ENCODE results near the gene TCEANC2.
"Not testable (repeated sequence)": the region's sequence is repeated elsewhere in the genome, so short reads cannot be mapped to it uniquely, and the experiment has no call there.

TCEANC2 gene

DNA sequence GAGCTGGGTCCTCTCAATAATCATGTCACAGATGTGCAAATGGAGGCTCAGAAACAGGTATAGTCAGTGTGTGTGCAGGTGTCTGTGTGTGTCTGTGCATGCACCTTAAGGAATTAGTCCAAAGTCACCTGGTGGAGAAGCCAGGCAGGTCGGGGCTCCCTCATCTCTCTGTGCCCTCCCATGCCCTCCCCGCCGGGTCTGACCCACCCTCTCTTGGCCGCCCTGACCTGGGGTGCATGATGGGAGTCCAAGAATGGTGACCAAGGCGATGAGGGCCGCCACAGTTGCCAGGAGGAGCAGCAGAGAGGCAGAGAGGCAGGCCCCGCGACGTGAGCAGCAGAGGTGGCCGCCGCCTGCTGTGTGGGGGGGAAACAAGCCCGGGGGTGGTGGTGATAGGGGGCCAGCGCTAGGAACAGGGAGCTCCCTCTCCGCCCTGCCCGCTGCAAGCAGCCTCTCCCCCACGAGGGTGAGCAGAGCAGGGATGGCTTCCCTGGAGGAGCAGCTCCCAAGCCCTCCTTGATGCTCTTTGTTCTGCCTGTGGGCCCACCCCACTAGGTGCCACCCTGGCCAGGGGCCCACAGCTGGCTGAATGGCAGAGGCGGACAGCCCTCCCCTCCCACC lies 39.3 kb upstream of the TCEANC2 start:
- Histone ChIP-seq H3K9me3 (ENCODE audit: low read length) (no peaks in the 10 kb centered on the region), H3K36me3 (ENCODE audit: insufficient read depth, low read length) (no peaks in the 10 kb centered on the region), H3K27me3 (ENCODE audit: insufficient read depth, low read length) (peaks cover 18% of the 10 kb centered on the region), H2AFZ (ENCODE audit: low read depth, low read length) (no peak overlapping the region), H3K4me1 (ENCODE audit: insufficient read depth, low read length) (peaks cover 6% of the 10 kb centered on the region), H3K4me3 (ENCODE audit: low read length) (no peak overlapping the region)

GRCh38 chr1:54016343-54017282 lies 36.8 kb upstream of the TCEANC2 start:
- Histone ChIP-seq H3K9me3 (ENCODE audit: low read length) (no peaks in the 10 kb centered on the region), H2AFZ (ENCODE audit: low read depth, low read length) (no peak overlapping the region), H3K4me1 (ENCODE audit: insufficient read depth, low read length) (peaks cover 6% of the 10 kb centered on the region), H3K27me3 (ENCODE audit: insufficient read depth, low read length) (peaks cover 20% of the 10 kb centered on the region), H3K36me3 (ENCODE audit: insufficient read depth, low read length) (no peaks in the 10 kb centered on the region), H3K4me3 (ENCODE audit: low read length) (no peak overlapping the region)

- no peak within 1 kb of the TSS for H2AFZ ChIP-seq (ENCODE audit: low read depth, low read length)
- peaks cover 11% of the 10 kb centered on the region for H3K27me3 ChIP-seq (ENCODE audit: insufficient read depth, low read length)
- peaks cover 6% of the 10 kb centered on the region for H3K4me1 ChIP-seq (ENCODE audit: insufficient read depth, low read length)
- H3K36me3 ChIP-seq (ENCODE audit: insufficient read depth, low read length), result no peaks in the 10 kb centered on the region
- no peak within 1 kb of the TSS for H3K4me3 ChIP-seq (ENCODE audit: low read length)
- H3K9me3 ChIP-seq (ENCODE audit: low read length), result no peaks in the 10 kb centered on the region
These were observed 35.4 kb upstream of the TCEANC2 start, which contains the start of gene LDLRAD1 for GRCh38 chr1:54017979-54018378. Gene LDLRAD1, minus strand, starts transcription at chr1:54018186. Its CDS starts 74 bp downstream, at chr1:54018112.

GRCh38 chr1:54018635-54019034 lies 34.8 kb upstream of the TCEANC2 start:
- peaks cover 6% of the 10 kb centered on the region for H3K4me1 ChIP-seq (ENCODE audit: insufficient read depth, low read length)
- H2AFZ ChIP-seq (ENCODE audit: low read depth, low read length), result no peak overlapping the region
- H3K4me3 ChIP-seq (ENCODE audit: low read length), result no peak overlapping the region
- no peaks in the 10 kb centered on the region for H3K9me3 ChIP-seq (ENCODE audit: low read length)
- H3K36me3 ChIP-seq (ENCODE audit: insufficient read depth, low read length), result no peaks in the 10 kb centered on the region
- peaks cover 10% of the 10 kb centered on the region for H3K27me3 ChIP-seq (ENCODE audit: insufficient read depth, low read length)

DNA sequence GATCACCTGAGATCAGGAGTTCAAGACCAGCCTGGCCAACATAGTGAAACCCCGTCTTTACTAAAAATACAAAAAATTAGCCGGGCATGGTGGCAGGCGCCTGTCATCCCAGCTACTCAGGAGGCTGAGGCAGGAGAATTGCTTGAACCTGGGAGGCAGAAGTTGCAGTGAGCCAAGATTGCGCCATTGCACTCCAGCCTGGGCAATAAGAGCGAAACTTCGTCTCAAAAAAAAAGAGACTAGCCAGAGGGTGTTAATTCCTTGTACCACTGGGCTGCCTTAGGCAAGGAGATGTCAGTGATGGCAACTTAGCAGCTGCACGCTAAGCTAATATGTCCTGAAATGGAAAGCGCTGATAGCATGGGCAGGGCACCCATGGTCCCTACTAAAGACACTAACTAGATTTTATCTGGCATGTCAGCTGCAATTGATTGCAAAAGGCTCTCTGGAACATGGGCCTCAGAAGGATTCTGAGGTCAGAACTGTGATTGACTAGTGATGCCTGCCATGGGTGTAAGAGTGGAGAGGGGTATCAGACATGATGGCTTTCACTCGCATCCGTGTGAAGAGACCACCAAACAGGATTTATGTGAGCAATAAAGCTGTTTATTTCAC lies 33.7 kb upstream of the TCEANC2 start:
- not testable (repeated sequence) for H3K4me3 ChIP-seq (ENCODE audit: low read length); H3K9me3 ChIP-seq (ENCODE audit: low read length); H3K36me3 ChIP-seq (ENCODE audit: insufficient read depth, low read length); H3K4me1 ChIP-seq (ENCODE audit: insufficient read depth, low read length); H2AFZ ChIP-seq (ENCODE audit: low read depth, low read length)
- H3K27me3 ChIP-seq (ENCODE audit: insufficient read depth, low read length), result peaks cover 10% of the 10 kb centered on the region

DNA sequence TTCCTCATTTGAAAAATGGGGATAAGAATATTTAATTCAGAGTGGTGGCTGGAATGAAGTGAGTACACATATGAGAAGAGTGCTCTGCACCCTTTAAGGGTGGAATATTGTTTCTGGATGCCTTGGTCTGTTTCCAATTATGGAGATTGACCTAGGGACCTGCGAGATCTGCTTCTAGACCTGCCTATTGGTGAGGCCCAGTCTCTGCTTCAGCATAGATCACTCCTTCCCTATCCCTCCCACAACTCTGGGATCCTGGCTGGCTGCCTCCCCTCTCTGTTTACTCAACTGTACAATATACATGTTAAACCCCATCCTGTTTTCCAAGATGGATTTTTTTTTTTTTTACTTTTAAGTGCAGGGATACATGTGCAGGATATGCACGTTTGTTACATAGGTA lies 29.1 kb upstream of the TCEANC2 start:
- H3K9me3 ChIP-seq (ENCODE audit: low read length), result no peaks in the 10 kb centered on the region
- no peaks in the 10 kb centered on the region for H3K4me1 ChIP-seq (ENCODE audit: insufficient read depth, low read length)
- no peaks in the 10 kb centered on the region for H3K27me3 ChIP-seq (ENCODE audit: insufficient read depth, low read length)
- H3K4me3 ChIP-seq (ENCODE audit: low read length), result no peak overlapping the region
- no peak overlapping the region for H2AFZ ChIP-seq (ENCODE audit: low read depth, low read length)
- no peaks in the 10 kb centered on the region for H3K36me3 ChIP-seq (ENCODE audit: insufficient read depth, low read length)

GRCh38 chr1:54024811-54025210 lies 28.6 kb upstream of the TCEANC2 start:
- not testable (repeated sequence) for H3K36me3 ChIP-seq (ENCODE audit: insufficient read depth, low read length)

DNA sequence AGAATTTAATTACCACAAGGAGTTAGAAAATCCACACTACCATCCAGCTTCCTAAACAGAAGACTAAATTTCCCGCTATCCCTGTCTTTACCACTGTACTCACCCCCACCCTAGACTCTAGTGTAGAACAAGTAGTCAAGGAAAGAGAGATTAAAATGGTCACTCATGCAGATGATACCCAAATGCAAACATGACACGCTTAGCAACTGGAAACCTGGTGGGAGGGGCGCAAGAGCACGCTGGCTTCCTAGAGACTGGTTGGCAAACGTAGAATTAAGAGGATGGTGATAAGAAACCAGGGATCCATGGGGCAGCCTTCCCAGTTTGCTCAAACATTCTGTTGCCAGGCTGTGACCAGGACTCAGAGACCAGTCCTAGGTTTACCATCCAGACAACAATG lies 25.6 kb upstream of the TCEANC2 start:
- no peak overlapping the region for H2AFZ ChIP-seq (ENCODE audit: low read depth, low read length)
- no peaks in the 10 kb centered on the region for H3K27me3 ChIP-seq (ENCODE audit: insufficient read depth, low read length)
- H3K36me3 ChIP-seq (ENCODE audit: insufficient read depth, low read length), result peaks cover 23% of the 10 kb centered on the region
- H3K9me3 ChIP-seq (ENCODE audit: low read length), result no peaks in the 10 kb centered on the region
- no peaks in the 10 kb centered on the region for H3K4me1 ChIP-seq (ENCODE audit: insufficient read depth, low read length)
- no peak overlapping the region for H3K4me3 ChIP-seq (ENCODE audit: low read length)

More at GRCh38 chr1:54024811-54025210, 28.6 kb upstream of the TCEANC2 start:
- not testable (repeated sequence) for H3K4me3 ChIP-seq (ENCODE audit: low read length); H3K9me3 ChIP-seq (ENCODE audit: low read length); H3K4me1 ChIP-seq (ENCODE audit: insufficient read depth, low read length); H3K27me3 ChIP-seq (ENCODE audit: insufficient read depth, low read length); H2AFZ ChIP-seq (ENCODE audit: low read depth, low read length)

DNA sequence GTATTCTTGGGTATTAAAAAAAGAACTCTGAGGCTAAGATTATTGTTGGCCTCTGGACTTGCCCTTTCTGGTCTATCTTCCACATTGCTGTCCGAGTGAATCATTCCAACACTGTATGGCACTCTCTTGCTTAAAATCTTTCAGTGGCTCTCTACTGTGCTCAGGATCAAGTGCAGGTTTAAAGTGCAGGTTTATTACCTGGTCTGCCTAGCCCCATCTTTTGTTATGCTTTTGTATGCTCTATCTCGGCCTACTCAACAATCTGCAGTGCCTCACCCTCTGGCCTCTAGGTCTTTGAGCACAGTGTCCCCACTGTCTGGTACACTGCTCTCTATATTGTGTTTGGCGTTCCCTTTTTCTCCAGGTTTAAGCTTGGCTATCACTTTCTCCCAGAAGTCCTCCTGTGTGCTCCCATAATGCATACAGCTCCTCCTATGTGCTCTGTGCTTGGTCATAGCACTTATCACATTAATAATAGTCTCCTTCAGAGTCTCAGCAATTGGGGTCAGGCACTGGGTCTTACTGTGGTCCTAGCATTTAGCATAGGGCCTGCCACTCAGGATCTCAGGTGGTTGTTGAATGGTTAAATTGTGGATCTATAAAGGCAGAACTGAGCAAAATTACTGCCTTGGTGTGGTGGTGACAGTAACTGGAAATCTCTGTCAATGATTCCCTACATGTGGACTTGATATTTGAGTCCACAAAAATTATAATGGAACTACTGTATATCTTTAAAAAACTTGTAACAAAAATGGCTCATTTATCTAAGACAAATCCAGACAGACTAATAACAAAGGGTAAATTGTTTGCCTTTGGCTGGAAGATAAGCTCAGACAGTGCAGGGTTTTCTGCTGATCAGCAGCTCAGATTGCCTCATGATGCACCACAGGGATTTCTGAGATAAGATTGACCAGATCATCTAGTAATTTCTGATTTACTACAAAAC lies 24.8 kb upstream of the TCEANC2 start:
- Histone ChIP-seq H3K4me1 (ENCODE audit: insufficient read depth, low read length) (no peaks in the 10 kb centered on the region), H3K4me3 (ENCODE audit: low read length) (no peak overlapping the region), H3K9me3 (ENCODE audit: low read length) (no peaks in the 10 kb centered on the region), H3K27me3 (ENCODE audit: insufficient read depth, low read length) (no peaks in the 10 kb centered on the region), H2AFZ (ENCODE audit: low read depth, low read length) (no peak overlapping the region), H3K36me3 (ENCODE audit: insufficient read depth, low read length) (peaks cover 27% of the 10 kb centered on the region)

DNA sequence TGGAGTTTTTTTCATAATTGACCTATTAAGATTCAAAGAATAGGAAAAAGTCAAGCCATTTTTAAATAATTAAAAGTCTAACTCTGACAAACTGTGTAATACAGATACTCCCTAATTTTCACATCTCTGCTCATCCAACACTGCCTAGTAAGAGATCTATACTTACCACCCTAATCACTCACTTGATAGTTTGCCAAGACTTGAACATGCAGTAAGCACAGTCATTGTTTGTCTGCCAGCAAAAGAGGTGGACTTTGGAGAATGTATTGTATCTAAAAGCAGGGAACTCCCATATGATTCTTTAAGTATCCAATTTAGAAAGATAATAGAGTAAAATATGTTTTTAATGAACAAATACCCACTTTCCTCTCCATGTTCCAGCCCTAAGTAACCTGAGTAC lies 15.9 kb upstream of the TCEANC2 start:
- peaks cover 84% of the 10 kb centered on the region for H3K36me3 ChIP-seq (ENCODE audit: insufficient read depth, low read length)

DNA sequence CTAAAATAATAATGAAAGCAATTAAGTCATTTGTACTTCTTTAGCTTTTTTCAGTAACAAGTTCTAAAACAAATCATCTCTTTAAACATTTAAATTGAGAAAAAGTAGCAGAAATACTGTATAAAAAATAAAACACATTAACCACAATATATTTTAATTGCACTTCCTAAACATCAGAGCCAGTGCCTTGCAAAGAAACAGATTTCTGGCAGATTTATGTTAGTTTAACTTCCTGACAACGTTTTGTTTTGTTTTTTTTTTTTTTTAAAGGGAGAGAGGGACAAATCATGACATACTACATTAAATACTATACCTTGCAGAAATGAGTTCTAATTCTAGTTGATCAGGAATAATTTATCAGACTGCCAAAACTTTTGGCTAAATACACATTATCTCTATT lies 11.6 kb upstream of the TCEANC2 start:
- no peaks in the 10 kb centered on the region for H3K9me3 ChIP-seq (ENCODE audit: low read length)
- H3K36me3 ChIP-seq (ENCODE audit: insufficient read depth, low read length), result peaks cover 65% of the 10 kb centered on the region
- H3K27me3 ChIP-seq (ENCODE audit: insufficient read depth, low read length), result no peaks in the 10 kb centered on the region
- no peak overlapping the region for H3K4me3 ChIP-seq (ENCODE audit: low read length)
- H2AFZ ChIP-seq (ENCODE audit: low read depth, low read length), result no peak overlapping the region
- no peaks in the 10 kb centered on the region for H3K4me1 ChIP-seq (ENCODE audit: insufficient read depth, low read length)

More for the DNA sequence above, 15.9 kb upstream of the TCEANC2 start:
- no peak overlapping the region for H2AFZ ChIP-seq (ENCODE audit: low read depth, low read length)
- H3K4me3 ChIP-seq (ENCODE audit: low read length), result no peak overlapping the region
- no peaks in the 10 kb centered on the region for H3K4me1 ChIP-seq (ENCODE audit: insufficient read depth, low read length)
- no peaks in the 10 kb centered on the region for H3K27me3 ChIP-seq (ENCODE audit: insufficient read depth, low read length)
- no peaks in the 10 kb centered on the region for H3K9me3 ChIP-seq (ENCODE audit: low read length)

DNA sequence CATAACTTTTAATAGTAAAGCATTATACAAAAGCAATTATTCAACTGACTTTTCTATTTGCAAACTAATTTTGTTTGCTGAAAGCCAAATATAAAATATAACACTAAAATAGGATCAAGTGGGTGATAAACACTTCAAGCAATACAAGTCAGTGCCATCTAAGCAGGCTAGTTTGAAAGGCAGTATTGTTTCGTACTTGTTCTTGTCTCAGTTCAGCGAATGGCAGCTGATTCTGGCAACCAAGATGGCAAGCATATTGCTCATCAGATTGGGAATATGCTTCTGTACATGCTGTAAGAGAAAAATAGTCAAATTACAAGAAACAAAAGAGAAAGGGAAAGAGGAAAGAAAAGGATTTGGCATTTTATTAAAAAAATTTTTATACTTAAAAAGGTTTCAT lies 7.9 kb upstream of the TCEANC2 start:
- Histone ChIP-seq H2AFZ (ENCODE audit: low read depth, low read length) (no peak overlapping the region), H3K4me1 (ENCODE audit: insufficient read depth, low read length) (no peaks in the 10 kb centered on the region), H3K27me3 (ENCODE audit: insufficient read depth, low read length) (no peaks in the 10 kb centered on the region), H3K36me3 (ENCODE audit: insufficient read depth, low read length) (peaks cover 34% of the 10 kb centered on the region), H3K9me3 (ENCODE audit: low read length) (no peaks in the 10 kb centered on the region), H3K4me3 (ENCODE audit: low read length) (no peak overlapping the region)

Data from neuron (in vitro differentiated cells).